SK-N-SH treated with all-trans-retinoic acid at 6 μM for 48 hours (cell line): ENCODE measurements around the gene NAA10.

Experiments
- RARB ChIP-seq: fragments of 250-450 bp; sonication (Bioruptor Pico); IDR thresholded peaks from 2 replicates; pipeline ENCODE4 v1.8.0; 2021; ENCODE audit warnings: mild to moderate bottlenecking, moderate library complexity
- ZFP3 ChIP-seq: fragments of 250-450 bp; sonication (Bioruptor Pico); IDR thresholded peaks from 2 replicates; pipeline ENCODE4 v1.5.0; 2020; ENCODE audit warnings: mild to moderate bottlenecking, moderate library complexity
- ZFP30 ChIP-seq: fragments of 450-650 bp; formaldehyde crosslinking; IDR thresholded peaks from 2 replicates; pipeline ENCODE4 v1.5.0; 2022; ENCODE audit warnings: mild to moderate bottlenecking, moderate library complexity
- ZNF70 ChIP-seq: fragments of 450-650 bp; formaldehyde crosslinking; IDR thresholded peaks from 2 replicates; pipeline ENCODE4 v1.5.0; 2020; ENCODE audit warnings: mild to moderate bottlenecking, moderate library complexity

GRCh38 chrX:153910446-153910845, 24.4 kb downstream of the NAA10 start:
- TF ChIP-seq RARB (CRISPR knock-in tag): no peak
- no peak for TF ChIP-seq ZFP3 (CRISPR knock-in tag)
- TF ChIP-seq ZFP30: no peak
- no peak for TF ChIP-seq ZNF70 (CRISPR knock-in tag)
